ENCODE data around the gene NDUFB11. TPM values are rescaled to one million over a fixed set of nuclear protein-coding genes. Genes with fewer than 3 reads are reported as not detected.

NDUFB11 gene
- total and polyA plus RNA-seq, 9 of the 15 experiments (the other 6 are each of a cell fraction or from before 2014, with no cell fraction given): 20.9 to 269 (median 86.8) TPM

- TF ChIP-seq THAP7 (CRISPR knock-in tag; IDR thresholded peaks at IDR 0.05): no peak
- TF ChIP-seq, protein P1, sequence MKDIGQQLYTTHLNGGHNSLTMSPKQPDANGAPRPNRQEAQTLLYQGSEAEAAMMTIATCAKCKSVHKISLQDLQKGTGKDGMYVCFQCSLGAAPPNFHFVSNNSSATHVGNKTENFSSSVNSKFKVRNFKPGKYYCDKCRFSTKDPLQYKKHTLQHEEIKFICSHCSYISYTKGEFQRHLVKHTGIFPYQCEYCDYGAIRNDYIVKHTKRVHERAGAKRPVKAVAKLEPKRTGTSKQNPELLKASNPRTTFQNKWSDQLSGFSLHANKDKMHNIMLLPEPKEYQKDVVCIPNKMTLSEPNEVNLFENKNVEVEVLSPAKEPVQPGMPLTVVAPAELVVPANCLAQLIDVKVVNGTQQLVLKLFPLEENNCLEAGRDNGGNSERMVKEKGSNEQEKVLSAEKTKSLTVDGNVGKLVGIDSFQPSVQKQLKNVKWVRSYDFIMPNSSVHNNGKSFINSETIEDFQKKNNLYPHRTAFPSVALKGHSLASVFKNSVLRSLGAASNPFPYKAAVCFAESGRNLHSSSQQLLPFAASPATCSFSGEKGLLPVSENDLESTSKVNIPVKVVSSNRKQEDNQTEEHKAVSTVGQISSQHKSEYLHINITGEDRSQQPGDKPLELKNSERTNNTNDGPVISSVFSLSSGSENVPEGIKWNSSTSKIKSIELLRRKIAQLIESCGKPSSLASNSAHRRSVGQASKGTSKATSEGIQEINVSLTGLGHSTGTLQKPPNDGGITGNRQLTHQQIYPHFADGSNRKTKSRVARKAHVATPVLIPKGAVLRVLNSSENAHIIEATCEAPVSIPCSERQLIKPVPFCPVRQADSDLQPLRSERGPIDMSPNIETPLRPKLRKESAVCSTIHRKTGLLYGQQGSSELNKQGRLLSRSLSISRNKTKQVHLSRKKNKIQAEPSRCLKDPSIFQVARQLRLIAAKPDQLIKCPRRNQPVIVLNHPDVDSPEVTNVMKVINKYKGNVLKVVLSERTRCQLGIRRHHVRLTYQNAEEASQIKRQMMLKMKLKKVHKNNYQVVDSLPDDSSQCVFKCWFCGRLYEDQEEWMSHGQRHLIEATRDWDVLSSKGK (CRISPR knock-in tag; IDR thresholded peaks at IDR 0.05): no peak
- TF ChIP-seq SREBF2 (CRISPR knock-in tag; IDR thresholded peaks at IDR 0.05): no peak
- TF ChIP-seq, protein P2, sequence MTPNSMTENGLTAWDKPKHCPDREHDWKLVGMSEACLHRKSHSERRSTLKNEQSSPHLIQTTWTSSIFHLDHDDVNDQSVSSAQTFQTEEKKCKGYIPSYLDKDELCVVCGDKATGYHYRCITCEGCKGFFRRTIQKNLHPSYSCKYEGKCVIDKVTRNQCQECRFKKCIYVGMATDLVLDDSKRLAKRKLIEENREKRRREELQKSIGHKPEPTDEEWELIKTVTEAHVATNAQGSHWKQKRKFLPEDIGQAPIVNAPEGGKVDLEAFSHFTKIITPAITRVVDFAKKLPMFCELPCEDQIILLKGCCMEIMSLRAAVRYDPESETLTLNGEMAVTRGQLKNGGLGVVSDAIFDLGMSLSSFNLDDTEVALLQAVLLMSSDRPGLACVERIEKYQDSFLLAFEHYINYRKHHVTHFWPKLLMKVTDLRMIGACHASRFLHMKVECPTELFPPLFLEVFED (CRISPR knock-in tag; conservative IDR thresholded peaks at IDR 0.05): no peak
- TF ChIP-seq, protein P3, sequence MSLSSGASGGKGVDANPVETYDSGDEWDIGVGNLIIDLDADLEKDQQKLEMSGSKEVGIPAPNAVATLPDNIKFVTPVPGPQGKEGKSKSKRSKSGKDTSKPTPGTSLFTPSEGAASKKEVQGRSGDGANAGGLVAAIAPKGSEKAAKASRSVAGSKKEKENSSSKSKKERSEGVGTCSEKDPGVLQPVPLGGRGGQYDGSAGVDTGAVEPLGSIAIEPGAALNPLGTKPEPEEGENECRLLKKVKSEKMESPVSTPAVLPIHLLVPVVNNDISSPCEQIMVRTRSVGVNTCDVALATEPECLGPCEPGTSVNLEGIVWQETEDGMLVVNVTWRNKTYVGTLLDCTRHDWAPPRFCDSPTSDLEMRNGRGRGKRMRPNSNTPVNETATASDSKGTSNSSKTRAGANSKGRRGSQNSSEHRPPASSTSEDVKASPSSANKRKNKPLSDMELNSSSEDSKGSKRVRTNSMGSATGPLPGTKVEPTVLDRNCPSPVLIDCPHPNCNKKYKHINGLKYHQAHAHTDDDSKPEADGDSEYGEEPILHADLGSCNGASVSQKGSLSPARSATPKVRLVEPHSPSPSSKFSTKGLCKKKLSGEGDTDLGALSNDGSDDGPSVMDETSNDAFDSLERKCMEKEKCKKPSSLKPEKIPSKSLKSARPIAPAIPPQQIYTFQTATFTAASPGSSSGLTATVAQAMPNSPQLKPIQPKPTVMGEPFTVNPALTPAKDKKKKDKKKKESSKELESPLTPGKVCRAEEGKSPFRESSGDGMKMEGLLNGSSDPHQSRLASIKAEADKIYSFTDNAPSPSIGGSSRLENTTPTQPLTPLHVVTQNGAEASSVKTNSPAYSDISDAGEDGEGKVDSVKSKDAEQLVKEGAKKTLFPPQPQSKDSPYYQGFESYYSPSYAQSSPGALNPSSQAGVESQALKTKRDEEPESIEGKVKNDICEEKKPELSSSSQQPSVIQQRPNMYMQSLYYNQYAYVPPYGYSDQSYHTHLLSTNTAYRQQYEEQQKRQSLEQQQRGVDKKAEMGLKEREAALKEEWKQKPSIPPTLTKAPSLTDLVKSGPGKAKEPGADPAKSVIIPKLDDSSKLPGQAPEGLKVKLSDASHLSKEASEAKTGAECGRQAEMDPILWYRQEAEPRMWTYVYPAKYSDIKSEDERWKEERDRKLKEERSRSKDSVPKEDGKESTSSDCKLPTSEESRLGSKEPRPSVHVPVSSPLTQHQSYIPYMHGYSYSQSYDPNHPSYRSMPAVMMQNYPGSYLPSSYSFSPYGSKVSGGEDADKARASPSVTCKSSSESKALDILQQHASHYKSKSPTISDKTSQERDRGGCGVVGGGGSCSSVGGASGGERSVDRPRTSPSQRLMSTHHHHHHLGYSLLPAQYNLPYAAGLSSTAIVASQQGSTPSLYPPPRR (CRISPR knock-in tag; IDR thresholded peaks at IDR 0.05; ENCODE audit: borderline replicate concordance): peak; percentile 13; the same call in 1 of the 2 replicates
- TF ChIP-seq SNIP1 (IDR thresholded peaks at IDR 0.05; ENCODE audit: low read depth): no peak
- no peak for TF ChIP-seq NFATC3 (IDR thresholded peaks at IDR 0.05)
- no peak for TF ChIP-seq ILK (tag; IDR thresholded peaks at IDR 0.05; ENCODE audit: borderline replicate concordance, low read depth)
- TF ChIP-seq, protein P4, sequence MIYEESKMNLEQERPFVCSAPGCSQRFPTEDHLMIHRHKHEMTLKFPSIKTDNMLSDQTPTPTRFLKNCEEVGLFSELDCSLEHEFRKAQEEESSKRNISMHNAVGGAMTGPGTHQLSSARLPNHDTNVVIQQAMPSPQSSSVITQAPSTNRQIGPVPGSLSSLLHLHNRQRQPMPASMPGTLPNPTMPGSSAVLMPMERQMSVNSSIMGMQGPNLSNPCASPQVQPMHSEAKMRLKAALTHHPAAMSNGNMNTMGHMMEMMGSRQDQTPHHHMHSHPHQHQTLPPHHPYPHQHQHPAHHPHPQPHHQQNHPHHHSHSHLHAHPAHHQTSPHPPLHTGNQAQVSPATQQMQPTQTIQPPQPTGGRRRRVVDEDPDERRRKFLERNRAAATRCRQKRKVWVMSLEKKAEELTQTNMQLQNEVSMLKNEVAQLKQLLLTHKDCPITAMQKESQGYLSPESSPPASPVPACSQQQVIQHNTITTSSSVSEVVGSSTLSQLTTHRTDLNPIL (CRISPR knock-in tag; IDR thresholded peaks at IDR 0.05): no peak
- TF ChIP-seq, protein P5, sequence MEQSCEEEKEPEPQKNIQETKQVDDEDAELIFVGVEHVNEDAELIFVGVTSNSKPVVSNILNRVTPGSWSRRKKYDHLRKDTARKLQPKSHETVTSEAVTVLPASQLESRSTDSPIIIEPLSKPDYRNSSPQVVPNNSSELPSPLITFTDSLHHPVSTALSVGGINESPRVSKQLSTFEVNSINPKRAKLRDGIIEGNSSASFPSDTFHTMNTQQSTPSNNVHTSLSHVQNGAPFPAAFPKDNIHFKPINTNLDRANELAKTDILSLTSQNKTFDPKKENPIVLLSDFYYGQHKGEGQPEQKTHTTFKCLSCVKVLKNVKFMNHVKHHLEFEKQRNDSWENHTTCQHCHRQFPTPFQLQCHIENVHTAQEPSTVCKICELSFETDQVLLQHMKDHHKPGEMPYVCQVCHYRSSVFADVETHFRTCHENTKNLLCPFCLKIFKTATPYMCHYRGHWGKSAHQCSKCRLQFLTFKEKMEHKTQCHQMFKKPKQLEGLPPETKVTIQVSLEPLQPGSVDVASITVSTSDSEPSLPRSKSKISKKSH (CRISPR knock-in tag; IDR thresholded peaks at IDR 0.05): no peak
Observed at GRCh38 chrX:47144626-47145394, at the start of gene NDUFB11, which contains the start of gene RBM10 (continued).
